ENCODE measurements around the gene EFR3B. TPM values are rescaled to one million over a fixed set of nuclear protein-coding genes. Genes with fewer than 3 reads are reported as not detected.

The EFR3B gene
- total and polyA plus RNA-seq, 10 of the 15 experiments (the other 5 are each of a cell fraction or from before 2014, with no cell fraction given) = 0.12 to 3.9 (median 1.8) TPM

- TF ChIP-seq POLR2A (IDR thresholded peaks at IDR 0.05; ENCODE audit: low read depth, low read length) = 0 out of 2 replicates have a peak, but pooled peaks have one; percentile 15
- TF ChIP-seq YBX1 (IDR thresholded peaks at IDR 0.05) = no peak
Measured at GRCh38 chr2:25041928-25042320, at the start of gene EFR3B (continued).

GRCh38 chr2:24993406-24994145 is 48.3 kb upstream of the EFR3B start:
- no peaks in the 10 kb centered on the region for H3K4me1 ChIP-seq (ENCODE audit: control insufficient read depth, insufficient read depth, low read length)

More at GRCh38 chr2:24993406-24994145, 48.3 kb upstream of the EFR3B start:
- ChIA-PET CTCF (interaction anchor here (0.6 to 2.3 kb wide), 5 partner anchors 18 to 583 kb away, joined by 3 to 9 read pairs (median 3); no protein-coding TSS in a partner anchor), RAD21 (ENCODE audit: unreplicated experiment) (interaction anchor here (0.9 kb wide), 1 partner anchor 135 kb away, joined by 4 read pairs; no protein-coding TSS in a partner anchor), POLR2A (interaction anchor here (0.6 to 0.7 kb wide), 2 partner anchors 53 to 285 kb away, joined by 4 to 6 read pairs; no protein-coding TSS in a partner anchor), SMC1A (ENCODE audit: uncharacterized antibody, unreplicated experiment) (interaction anchor here (1.3 kb wide), 1 partner anchor 136 kb away, joined by 3 read pairs; no protein-coding TSS in a partner anchor)
- in situ Hi-C loops (cut with MboI) (no loop called here), intact Hi-C loops (cut with micrococcal nuclease; ENCODE audit: unreplicated experiment) (no loop called here)
- Histone ChIP-seq H3K9me3 (replicated peaks; ENCODE audit: control insufficient read depth, insufficient read depth, low read length) (peaks cover 2% of the 10 kb centered on the region; the same call in 1 of the 3 replicates), H2AFZ (ENCODE audit: control insufficient read depth, low read depth, low read length) (no peak overlapping the region), H3K4me3 (no peak overlapping the region), H3K9ac (ENCODE audit: control insufficient read depth, insufficient read depth, low read length) (no peak overlapping the region), H3K27me3 (replicated peaks in 1 of 2; ENCODE audit: control insufficient read depth in 2 of 2, insufficient read depth in 2 of 2, low read length in 1 of 2) (no peaks in the 10 kb centered on the region), H3K79me2 (ENCODE audit: control insufficient read depth, insufficient read depth, low read length) (no peaks in the 10 kb centered on the region), H3K4me2 (ENCODE audit: control insufficient read depth, insufficient read depth) (no peak overlapping the region), H3K36me3 (ENCODE audit: control insufficient read depth in 2 of 2, insufficient read depth in 2 of 2, low read length in 1 of 2) (no peaks in the 10 kb centered on the region), H3K27ac (ENCODE audit: control insufficient read depth, insufficient read depth) (no peak overlapping the region), H4K20me1 (ENCODE audit: control insufficient read depth, insufficient read depth) (no peaks in the 10 kb centered on the region)
- FAIRE-seq (no peak), ATAC-seq (no peak), DNase-seq (ENCODE audit: low read depth, low spot score) (no peak)
- no TSS peak for BruUV-seq (replicated peaks)
- WGBS (ENCODE audit: insufficient coverage, insufficient replicate concordance, low lambda C conversion rate, missing lambda C conversion rate) = 40% methylated on average over 6 of the region's 6 CpGs
- no peak for TF ChIP-seq FOXM1 (IDR thresholded peaks at IDR 0.05; ENCODE audit: low read depth, low read length)
- TF ChIP-seq NBN (IDR thresholded peaks at IDR 0.05) = no peak
- TF ChIP-seq CHD2 (IDR thresholded peaks at IDR 0.05; ENCODE audit: borderline replicate concordance, low read depth, low read length) = no peak
- TF ChIP-seq YBX1 (IDR thresholded peaks at IDR 0.05) = no peak
- TF ChIP-seq EZH2 (IDR thresholded peaks at IDR 0.05; ENCODE audit: borderline replicate concordance, control insufficient read depth, low read depth, low read length) = no peak
- TF ChIP-seq GATAD2B (conservative IDR thresholded peaks at IDR 0.05; ENCODE audit: low read depth) = no peak
- no peak for TF ChIP-seq SUPT20H (IDR thresholded peaks at IDR 0.05; ENCODE audit: borderline replicate concordance, control insufficient read depth, low read depth, low read length)
- no peak for TF ChIP-seq MTA3 (IDR thresholded peaks at IDR 0.05; ENCODE audit: borderline replicate concordance, low read length)
- no peak for TF ChIP-seq PAX5 (IDR thresholded peaks at IDR 0.05; ENCODE audit: borderline replicate concordance, low read depth, low read length)
- no peak for TF ChIP-seq NR2F1 (conservative IDR thresholded peaks at IDR 0.05)
- TF ChIP-seq E2F8 (IDR thresholded peaks at IDR 0.05; ENCODE audit: low read depth, partially characterized antibody) = no peak
- TF ChIP-seq ZNF384 (IDR thresholded peaks at IDR 0.05; ENCODE audit: borderline replicate concordance, low read depth, low read length) = no peak
- no peak for TF ChIP-seq RELA (IDR thresholded peaks at IDR 0.05; ENCODE audit: borderline replicate concordance, partially characterized antibody)
- TF ChIP-seq SMC3 (IDR thresholded peaks at IDR 0.05; ENCODE audit: borderline replicate concordance, low read length) = no peak
- no peak for TF ChIP-seq ESRRA (IDR thresholded peaks at IDR 0.05; ENCODE audit: low read length)
- TF ChIP-seq ZNF24 (IDR thresholded peaks at IDR 0.05) = no peak
- no peak for TF ChIP-seq MEF2A (IDR thresholded peaks at IDR 0.05; ENCODE audit: insufficient read depth, low read depth, low read length)
- no peak for TF ChIP-seq ASH2L (IDR thresholded peaks at IDR 0.05; ENCODE audit: borderline replicate concordance, low read depth)
- TF ChIP-seq GABPA (IDR thresholded peaks at IDR 0.05; ENCODE audit: low read depth) = no peak
